Stimulated activated CD8-positive, alpha-beta memory T cell treated with anti-CD3 and anti-CD28 coated beads, Interleukin-7, amount 100 ng/mL, for 1 hour (primary cell): ENCODE results near the gene SLC7A6OS.
"Not testable (repeated sequence)": the region's sequence is repeated elsewhere in the genome, so short reads cannot be mapped to it uniquely, and the experiment has no call there.

Experiments
- DNase-seq, 2 donors: peaks; one replicate each; pipeline ENCODE4 v3.0.0-alpha.2; 2020; ENCODE audit warnings: low read depth in 2 of 2

Gene SLC7A6OS

GRCh38 chr16:68298907-68299561, 11.7 kb downstream of the SLC7A6OS start:
- no peak for DNase-seq

DNA sequence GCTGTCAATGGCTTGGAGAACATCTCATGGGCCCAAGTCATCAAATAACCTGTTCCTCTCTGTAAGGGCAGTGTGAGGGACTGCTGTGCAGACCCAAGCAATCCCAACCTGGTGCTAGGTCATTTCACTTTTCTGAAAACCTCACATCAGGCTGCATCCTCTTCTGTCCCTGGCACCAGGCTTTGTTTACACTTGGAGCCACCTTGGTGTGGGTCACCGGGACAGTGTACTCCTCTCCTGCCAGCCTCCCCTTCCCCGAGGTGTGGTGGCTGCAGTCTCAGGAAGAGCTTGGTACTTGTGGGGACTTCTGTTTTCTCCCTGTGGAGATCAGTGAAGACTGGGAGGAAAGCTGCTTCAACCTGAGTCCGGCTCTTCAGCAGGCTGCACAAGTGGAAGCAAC, 12.4 kb downstream of the SLC7A6OS start:
- no peak for DNase-seq

DNA sequence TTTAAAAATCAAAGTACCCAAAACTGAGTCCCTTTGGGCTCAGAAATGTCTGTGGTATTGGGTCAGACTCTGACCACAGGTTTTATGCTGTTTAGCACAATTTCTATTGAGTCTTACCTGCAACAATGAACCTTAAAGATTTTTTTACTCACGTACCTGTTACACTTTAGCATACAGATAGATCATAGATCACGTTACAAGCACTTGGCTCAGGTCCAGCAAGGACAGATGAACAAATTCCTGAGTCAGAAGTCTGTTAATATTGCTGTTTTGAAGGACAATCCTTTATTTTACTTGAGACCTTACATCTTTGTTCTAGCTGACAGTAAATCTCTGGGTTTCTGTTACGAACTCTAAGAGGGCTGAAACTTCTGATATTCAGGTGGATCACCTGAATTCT, 12.8 kb downstream of the SLC7A6OS start:
- no peak for DNase-seq

DNA sequence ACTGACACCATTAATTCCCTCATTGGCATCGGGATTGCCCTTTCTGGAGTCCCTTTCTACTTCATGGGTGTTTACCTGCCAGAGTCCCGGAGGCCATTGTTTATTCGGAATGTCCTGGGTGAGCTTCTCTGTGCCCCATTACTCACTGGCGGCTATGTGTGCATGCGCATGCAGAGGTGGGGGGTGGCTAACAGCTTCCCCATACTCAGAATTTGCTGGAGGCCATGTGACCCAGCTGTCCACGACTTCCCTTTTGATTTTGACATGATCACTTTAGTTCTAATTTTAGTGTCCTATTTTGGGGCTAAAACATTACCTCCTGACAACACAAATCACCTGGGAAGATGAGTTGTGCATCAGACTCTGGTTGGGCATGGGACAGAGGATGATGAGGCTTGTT, 14.1 kb downstream of the SLC7A6OS start:
- DNase-seq = no peak

DNA sequence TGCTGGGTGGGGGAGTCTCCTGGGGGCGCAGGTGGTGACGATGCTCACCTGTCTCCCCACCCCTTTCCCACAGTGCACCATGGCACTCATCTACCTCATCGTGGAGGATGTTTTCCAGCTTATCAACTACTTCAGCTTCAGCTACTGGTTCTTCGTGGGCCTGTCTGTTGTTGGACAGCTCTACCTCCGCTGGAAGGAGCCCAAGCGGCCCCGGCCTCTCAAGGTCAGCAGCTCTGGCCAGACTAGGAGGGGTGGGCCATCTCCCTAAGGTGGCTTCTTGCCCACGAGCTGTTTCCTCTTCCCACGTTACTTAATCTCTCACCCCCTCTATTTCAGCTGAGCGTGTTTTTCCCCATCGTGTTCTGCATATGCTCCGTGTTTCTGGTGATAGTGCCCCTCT, 14.5 kb downstream of the SLC7A6OS start:
- DNase-seq = no peak

- DNase-seq = no peak
Observed at GRCh38 chr16:68292425-68292824, 18.3 kb downstream of the SLC7A6OS start.

GRCh38 chr16:68291227-68291626, 19.5 kb downstream of the SLC7A6OS start:
- no peak for DNase-seq

DNA sequence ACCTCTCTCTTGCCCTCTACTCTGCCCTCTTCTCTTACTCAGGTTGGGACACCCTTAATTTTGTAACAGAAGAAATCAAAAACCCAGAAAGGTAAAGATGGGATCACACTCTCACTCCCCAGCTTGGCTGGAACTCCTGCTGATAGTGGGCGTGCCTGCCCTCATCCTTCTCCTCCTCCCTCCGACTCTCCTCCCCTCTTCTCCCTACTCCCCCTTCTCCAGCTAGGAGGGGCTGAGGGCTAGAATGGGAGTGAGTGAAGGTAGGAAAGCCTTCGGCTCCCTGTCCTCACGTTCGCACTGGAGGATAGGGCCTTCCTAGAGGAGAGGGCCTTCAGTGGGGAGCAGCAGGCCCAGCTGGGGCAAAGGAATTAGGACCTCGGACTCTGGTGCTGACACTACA, 20.3 kb downstream of the SLC7A6OS start:
- DNase-seq = no peak

GRCh38 chr16:68289621-68290329, 21.0 kb downstream of the SLC7A6OS start:
- peak in 1 of 2 donors; percentile 35 for DNase-seq

DNA sequence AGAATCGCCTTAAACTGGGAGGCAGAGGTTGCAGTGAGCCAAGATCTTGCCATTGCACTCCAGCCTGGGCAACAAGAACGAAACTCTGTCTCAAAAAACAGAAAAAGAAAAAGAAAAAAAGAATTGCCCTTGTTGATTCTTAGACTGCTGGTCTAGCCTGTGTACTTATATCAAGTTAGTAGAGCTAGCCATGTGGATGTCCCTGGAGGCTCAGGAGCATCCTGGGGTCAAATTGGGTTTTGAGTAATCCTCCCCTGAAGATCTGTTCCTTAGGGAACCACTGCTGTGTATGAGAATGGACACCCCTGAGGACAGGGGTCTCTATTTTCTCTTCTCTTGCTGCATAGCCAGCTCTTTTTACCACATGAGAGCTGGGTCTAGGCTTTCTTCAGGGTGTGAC, 21.5 kb downstream of the SLC7A6OS start:
- no peak for DNase-seq

DNA sequence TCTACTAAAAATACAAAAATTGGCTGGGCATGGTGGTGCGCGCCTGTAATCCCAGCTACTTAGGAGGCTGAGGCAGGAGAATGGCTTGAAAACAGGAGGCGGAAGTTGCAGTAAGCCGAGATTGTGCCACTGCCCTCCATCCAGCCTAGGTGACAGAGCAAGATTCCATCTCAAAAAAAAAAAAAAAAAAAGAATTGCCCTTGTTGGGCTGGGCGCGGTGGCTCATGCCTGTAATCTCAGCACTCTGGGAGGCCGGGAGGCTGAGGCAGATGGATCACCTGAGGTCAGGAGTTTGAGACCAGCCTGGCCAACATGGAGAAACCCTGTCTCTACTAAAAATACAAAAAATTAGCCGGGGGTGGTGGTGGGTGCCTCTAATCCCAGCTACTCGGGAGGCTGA, 21.9 kb downstream of the SLC7A6OS start:
- not testable (repeated sequence) for DNase-seq

GRCh38 chr16:68288252-68288650, 22.5 kb downstream of the SLC7A6OS start:
- no peak for DNase-seq

GRCh38 chr16:68287276-68288251, 23.2 kb downstream of the SLC7A6OS start:
- no peak for DNase-seq

DNA sequence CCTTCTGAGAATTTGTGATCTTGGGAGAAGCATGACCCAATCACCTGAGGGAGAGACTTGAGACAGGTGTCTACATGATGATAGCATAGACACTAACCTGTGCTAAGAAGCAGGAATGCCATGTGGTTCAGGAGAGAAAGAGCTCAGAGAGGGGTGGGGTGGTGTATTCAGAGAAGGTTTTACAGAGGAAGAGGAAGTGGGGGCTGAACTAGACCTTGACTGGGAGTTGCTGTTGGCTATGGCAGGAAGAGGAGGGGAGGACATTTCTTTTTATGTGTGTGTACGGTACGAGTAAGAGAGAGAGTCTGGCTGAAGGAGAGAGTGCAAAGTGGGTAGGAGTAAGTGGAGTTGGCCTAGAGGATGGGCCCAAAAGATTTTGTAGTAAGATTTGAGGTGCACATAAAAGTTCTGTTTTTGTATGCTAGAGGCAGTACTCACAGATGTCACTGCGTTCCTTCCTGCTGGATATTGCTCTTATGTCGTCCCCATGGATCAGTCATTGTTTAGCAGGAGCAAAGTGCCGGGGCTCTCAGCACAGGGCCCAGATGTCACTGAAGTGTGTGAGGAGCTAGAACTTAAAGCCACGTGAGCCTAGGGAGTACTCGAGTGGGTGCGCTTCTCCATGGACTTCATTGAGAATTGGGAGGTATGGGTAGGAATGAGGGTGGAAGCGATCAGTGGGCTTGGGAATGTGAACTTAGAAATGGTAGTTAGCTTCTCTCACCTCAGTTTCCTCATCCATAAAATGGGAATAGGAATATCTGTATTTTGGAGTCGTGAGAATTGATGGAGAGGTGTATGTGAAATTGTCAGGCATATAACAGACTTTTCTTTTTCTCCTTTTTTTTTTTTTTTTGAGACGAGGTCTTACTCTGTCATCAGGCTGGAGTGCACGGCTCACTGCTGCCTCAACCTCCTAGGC, 24.3 kb downstream of the SLC7A6OS start:
- DNase-seq = no peak

DNA sequence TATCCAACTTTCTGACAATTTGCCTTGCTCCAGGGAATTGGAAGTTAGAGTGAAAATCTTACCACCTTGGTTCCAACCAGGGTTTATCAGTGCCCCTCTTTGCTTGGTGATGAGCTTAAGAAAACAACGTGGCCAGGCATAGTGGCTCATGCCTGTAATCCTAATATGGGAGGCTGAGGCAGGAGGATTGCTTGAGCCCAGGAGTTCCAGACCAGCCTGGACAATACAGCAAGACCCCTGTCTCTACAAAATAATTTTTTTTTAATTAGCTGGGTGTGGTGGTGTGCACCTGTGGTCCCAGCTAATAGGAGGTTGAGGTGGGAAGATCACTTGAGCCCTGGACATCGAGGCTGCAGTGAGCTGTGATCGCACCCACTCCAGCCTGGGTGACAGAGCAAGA, 25.1 kb downstream of the SLC7A6OS start:
- no peak for DNase-seq

- DNase-seq = no peak
Observed at GRCh38 chr16:68284847-68285246, 25.9 kb downstream of the SLC7A6OS start.

DNA sequence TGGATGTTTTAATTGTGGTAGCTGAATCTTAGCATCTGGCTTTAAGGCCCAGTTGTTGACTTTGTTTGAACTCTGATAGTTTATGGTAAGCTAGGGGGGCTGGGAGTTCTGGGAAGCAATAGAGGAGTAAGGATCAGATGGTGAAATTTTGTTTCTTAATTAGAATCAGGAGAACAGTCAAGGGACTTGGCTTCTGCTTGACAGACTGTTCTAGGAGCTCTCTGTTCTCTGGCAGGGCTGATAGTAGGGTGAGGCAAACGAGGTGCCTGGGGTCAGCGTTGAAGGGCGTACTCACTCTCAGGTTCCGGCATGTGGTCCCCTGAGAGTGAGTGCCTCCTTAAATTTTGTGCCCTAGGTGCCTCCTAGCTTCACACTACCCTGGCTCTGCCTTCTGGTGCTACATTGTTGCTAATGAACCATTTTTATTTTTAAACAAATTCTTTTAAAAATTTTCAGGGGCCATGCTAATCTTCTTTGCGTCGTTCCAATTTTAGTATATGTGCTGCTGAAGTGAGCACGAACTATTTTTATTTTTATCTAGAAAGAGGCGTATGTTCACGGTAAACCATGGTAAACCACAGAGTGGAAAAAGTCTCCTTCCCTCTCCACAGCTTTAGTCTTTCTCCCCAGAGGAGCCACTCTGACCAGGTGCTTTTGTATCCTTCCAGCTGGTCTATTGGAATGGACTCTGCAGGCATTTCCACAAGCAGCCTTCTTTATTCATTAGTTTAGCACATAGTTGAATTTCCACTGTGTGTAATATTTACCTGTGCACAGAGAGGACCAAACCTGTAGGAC, 26.7 kb downstream of the SLC7A6OS start:
- DNase-seq = no peak

DNA sequence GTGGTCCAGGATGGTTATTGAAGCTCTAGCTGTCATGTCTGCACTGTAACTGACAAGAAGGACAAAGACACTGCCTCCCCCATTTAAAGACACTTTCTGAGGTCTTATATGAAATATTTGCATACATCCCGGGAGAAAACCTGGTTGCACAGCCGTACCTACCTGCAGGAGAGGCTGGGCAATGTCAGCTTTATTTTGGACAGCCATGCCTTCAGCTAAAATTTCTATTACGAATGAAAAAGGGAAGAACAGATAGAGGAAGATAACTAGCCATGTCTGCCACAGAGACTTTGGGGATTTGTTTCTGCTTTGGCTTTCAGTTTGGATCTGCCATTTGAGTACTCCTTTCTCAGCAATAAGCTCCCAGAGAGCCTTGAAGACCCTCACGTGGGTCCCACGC, 27.4 kb downstream of the SLC7A6OS start:
- DNase-seq = no peak

- DNase-seq = no peak
Observed at GRCh38 chr16:68282064-68282452, 28.7 kb downstream of the SLC7A6OS start.

DNA sequence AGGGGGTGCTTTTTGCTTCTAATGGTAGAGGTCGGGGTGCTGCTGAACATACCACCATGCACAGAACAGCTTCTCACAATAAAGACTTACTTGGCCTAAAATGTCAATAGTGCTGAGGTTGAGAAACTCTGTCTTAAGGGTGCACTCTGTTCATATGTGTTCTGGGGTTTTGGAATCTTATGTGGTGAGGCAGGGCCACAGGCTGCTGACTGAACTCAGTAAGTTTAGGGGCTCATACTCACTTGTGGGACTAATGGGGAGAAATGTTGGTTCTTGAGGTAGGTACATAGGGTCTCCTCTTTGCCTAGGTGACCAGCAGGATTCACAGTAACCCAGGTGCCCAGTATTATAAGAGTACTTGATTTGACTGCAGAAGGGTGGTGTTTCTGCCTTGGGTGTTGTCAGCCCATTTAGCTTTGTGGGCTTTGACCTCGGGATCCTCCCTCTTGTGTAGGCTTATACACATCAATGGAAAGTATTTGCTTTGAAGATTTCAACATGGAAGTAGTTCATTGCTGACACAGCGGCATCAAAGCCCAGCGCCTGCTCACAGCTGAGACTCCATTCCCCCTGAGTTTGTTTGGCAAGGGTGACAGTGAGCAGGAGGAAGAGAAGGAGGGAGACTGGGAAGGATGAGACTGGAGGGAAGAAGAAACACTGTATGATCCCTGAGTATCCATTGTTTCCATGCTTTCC, 29.2 kb downstream of the SLC7A6OS start:
- DNase-seq = no peak
